ENCODE results near the gene EML2.

The EML2 gene

GRCh38 chr19:45660636-45661035 lies 21.4 kb upstream of the EML2 start:
- ATAC-seq, result no peak
- Mint-ChIP-seq H3K9me3 (no peaks in the 10 kb centered on the region), H3K27ac (no peak overlapping the region), H3K36me3 (no peaks in the 10 kb centered on the region), H3K27me3 (peaks cover 52% of the 10 kb centered on the region), H3K4me1 (no peaks in the 10 kb centered on the region), H3K4me3 (no peak overlapping the region)

- peak; percentile 36 for ATAC-seq
Measured at GRCh38 chr19:45659096-45659729, 20.0 kb upstream of the EML2 start.

GRCh38 chr19:45657520-45658167 lies 18.4 kb upstream of the EML2 start:
- Mint-ChIP-seq H3K27me3 (peaks cover 35% of the 10 kb centered on the region), H3K36me3 (no peaks in the 10 kb centered on the region), H3K4me3 (no peak overlapping the region), H3K9me3 (no peaks in the 10 kb centered on the region), H3K27ac (no peak overlapping the region), H3K4me1 (no peaks in the 10 kb centered on the region)
- ATAC-seq, result no peak

More at GRCh38 chr19:45659096-45659729, 20.0 kb upstream of the EML2 start:
- Mint-ChIP-seq H3K27ac (no peak overlapping the region), H3K9me3 (no peaks in the 10 kb centered on the region), H3K4me3 (no peak overlapping the region), H3K4me1 (no peaks in the 10 kb centered on the region), H3K36me3 (no peaks in the 10 kb centered on the region), H3K27me3 (peaks cover 41% of the 10 kb centered on the region)

- ATAC-seq, result no peak
- H3K4me1 Mint-ChIP-seq, result no peaks in the 10 kb centered on the region
- no peaks in the 10 kb centered on the region for H3K9me3 Mint-ChIP-seq
- H3K27ac Mint-ChIP-seq, result no peak overlapping the region
- H3K4me3 Mint-ChIP-seq, result no peak overlapping the region
- peaks cover 32% of the 10 kb centered on the region for H3K27me3 Mint-ChIP-seq
- no peaks in the 10 kb centered on the region for H3K36me3 Mint-ChIP-seq
Measured at GRCh38 chr19:45655073-45655472, 15.9 kb upstream of the EML2 start.

- no peaks in the 10 kb centered on the region for H3K9me3 Mint-ChIP-seq
- no peak overlapping the region for H3K27ac Mint-ChIP-seq
- no peaks in the 10 kb centered on the region for H3K36me3 Mint-ChIP-seq
- H3K27me3 Mint-ChIP-seq, result peaks cover 18% of the 10 kb centered on the region
- no peaks in the 10 kb centered on the region for H3K4me1 Mint-ChIP-seq
- ATAC-seq, result no peak
- H3K4me3 Mint-ChIP-seq, result no peak overlapping the region
Measured at GRCh38 chr19:45653634-45654033, 14.4 kb upstream of the EML2 start.

GRCh38 chr19:45650722-45651121 lies 11.5 kb upstream of the EML2 start:
- no peak for ATAC-seq
- no peak overlapping the region for H3K27ac Mint-ChIP-seq
- H3K4me1 Mint-ChIP-seq, result peaks cover 8% of the 10 kb centered on the region
- H3K36me3 Mint-ChIP-seq, result no peaks in the 10 kb centered on the region
- peaks cover 14% of the 10 kb centered on the region for H3K27me3 Mint-ChIP-seq
- H3K4me3 Mint-ChIP-seq, result no peak overlapping the region
- H3K9me3 Mint-ChIP-seq, result no peaks in the 10 kb centered on the region

- peaks cover under 1% of the 10 kb centered on the region for H3K36me3 Mint-ChIP-seq
- H3K4me1 Mint-ChIP-seq, result peaks cover 43% of the 10 kb centered on the region
- peaks cover 12% of the 10 kb centered on the region for H3K27me3 Mint-ChIP-seq
- no peak overlapping the region for H3K27ac Mint-ChIP-seq
- H3K4me3 Mint-ChIP-seq, result peak overlapping the region; percentile 72
- peaks cover under 1% of the 10 kb centered on the region for H3K9me3 Mint-ChIP-seq
- no peak for ATAC-seq
Measured at GRCh38 chr19:45646345-45646698, 7.1 kb upstream of the EML2 start.

GRCh38 chr19:45645631-45646344 lies 6.6 kb upstream of the EML2 start:
- Mint-ChIP-seq H3K4me1 (peaks cover 48% of the 10 kb centered on the region), H3K27me3 (peaks cover 7% of the 10 kb centered on the region), H3K27ac (peak overlapping the region; percentile 18), H3K9me3 (peaks cover 3% of the 10 kb centered on the region), H3K4me3 (peak overlapping the region; percentile 72), H3K36me3 (peaks cover 6% of the 10 kb centered on the region)
- peak; percentile 59 for ATAC-seq

GRCh38 chr19:45645068-45645630 lies 6.0 kb upstream of the EML2 start:
- Mint-ChIP-seq H3K27me3 (peaks cover under 1% of the 10 kb centered on the region), H3K27ac (peak overlapping the region; percentile 18), H3K4me3 (peak overlapping the region; percentile 72), H3K36me3 (peaks cover 8% of the 10 kb centered on the region), H3K9me3 (peaks cover 3% of the 10 kb centered on the region), H3K4me1 (peaks cover 51% of the 10 kb centered on the region)
- ATAC-seq, result no peak

GRCh38 chr19:45643927-45644771 lies 5.0 kb upstream of the EML2 start:
- ATAC-seq, result no peak
- Mint-ChIP-seq H3K27me3 (no peaks in the 10 kb centered on the region), H3K4me3 (no peak overlapping the region), H3K4me1 (peaks cover 52% of the 10 kb centered on the region), H3K36me3 (peaks cover 8% of the 10 kb centered on the region), H3K27ac (peak overlapping the region; percentile 18), H3K9me3 (peaks cover 3% of the 10 kb centered on the region)

GRCh38 chr19:45643024-45643926 lies 4.1 kb upstream of the EML2 start:
- no peaks in the 10 kb centered on the region for H3K27me3 Mint-ChIP-seq
- peaks cover 3% of the 10 kb centered on the region for H3K9me3 Mint-ChIP-seq
- H3K27ac Mint-ChIP-seq, result peak overlapping the region; percentile 86
- peaks cover 61% of the 10 kb centered on the region for H3K4me1 Mint-ChIP-seq
- peaks cover 14% of the 10 kb centered on the region for H3K36me3 Mint-ChIP-seq
- peak; percentile 58 for ATAC-seq
- peak overlapping the region; percentile 64 for H3K4me3 Mint-ChIP-seq

GRCh38 chr19:45641274-45642105 lies 2.3 kb upstream of the EML2 start:
- Mint-ChIP-seq H3K4me3 (peak overlapping the region; percentile 69), H3K4me1 (peaks cover 62% of the 10 kb centered on the region), H3K36me3 (peaks cover 14% of the 10 kb centered on the region), H3K9me3 (peaks cover 3% of the 10 kb centered on the region), H3K27ac (peak overlapping the region; percentile 86), H3K27me3 (no peaks in the 10 kb centered on the region)
- ATAC-seq, result peak; percentile 76

- peak overlapping the region; percentile 69 for H3K4me3 Mint-ChIP-seq
- peaks cover 3% of the 10 kb centered on the region for H3K9me3 Mint-ChIP-seq
- no peaks in the 10 kb centered on the region for H3K27me3 Mint-ChIP-seq
- peaks cover 14% of the 10 kb centered on the region for H3K36me3 Mint-ChIP-seq
- peaks cover 56% of the 10 kb centered on the region for H3K4me1 Mint-ChIP-seq
- no peak for ATAC-seq
- H3K27ac Mint-ChIP-seq, result peak overlapping the region; percentile 86
Measured at GRCh38 chr19:45640849-45641273, 1.7 kb upstream of the EML2 start.

All from stimulated activated memory B cell treated with anti-CD40 and anti-IgM and Interleukin-4, amounts not matched to agents 10 μg/mL and 1 μg/mL and 100 μg/mL, for 72 hours (primary cell).